ENCODE results near the gene MYPN.

The MYPN gene

DNA sequence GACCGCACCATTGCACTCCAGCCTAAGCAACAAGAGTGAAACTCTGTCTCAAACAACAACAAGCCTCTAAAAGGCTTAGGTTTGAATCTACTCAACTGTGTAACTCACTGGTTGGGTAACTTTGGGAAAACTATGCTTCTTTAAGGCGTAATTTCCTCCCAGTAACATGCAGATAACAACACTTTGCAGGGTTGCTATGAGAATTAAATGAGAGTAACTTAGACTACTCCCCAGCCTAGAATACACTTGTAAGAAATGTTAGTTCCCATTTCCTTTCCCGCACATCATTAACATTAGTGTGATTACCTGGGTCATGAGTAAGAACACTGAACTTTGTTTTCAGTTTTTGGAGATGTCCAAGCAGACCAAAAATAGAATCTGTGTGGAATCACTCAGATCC, 5.4 kb upstream of the MYPN start:
- intact Hi-C loops (cut with DNase I; ENCODE audit: low total_unique reads), result no loop called here
- no peak for TF ChIP-seq CTCF (IDR thresholded peaks at IDR 0.05)
- Histone ChIP-seq H3K27me3 (no peaks in the 10 kb centered on the region), H3K36me3 (no peaks in the 10 kb centered on the region), H3K4me3 (no peak overlapping the region), H3K9me3 (no peaks in the 10 kb centered on the region), H3K27ac (no peak overlapping the region), H3K4me1 (no peaks in the 10 kb centered on the region)
- DNase-seq, result no peak

DNA sequence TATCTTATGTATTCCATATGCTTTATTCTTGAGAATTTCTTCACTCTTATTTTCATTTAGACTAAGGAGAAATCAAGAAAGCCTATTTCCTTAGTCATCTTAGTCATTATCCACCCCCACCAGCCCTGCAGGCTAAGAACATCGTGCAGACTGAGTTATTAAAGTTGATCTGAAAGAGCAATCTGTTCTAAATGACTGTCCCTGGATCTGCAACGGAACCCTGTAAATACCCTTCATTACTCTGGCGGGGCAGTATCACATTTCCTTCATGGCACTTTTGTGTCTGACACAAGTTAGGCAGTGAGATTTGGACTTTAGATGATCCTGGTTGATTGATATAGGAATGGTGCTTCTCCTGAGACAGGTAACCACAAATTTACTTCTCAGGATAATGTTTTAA, 3.5 kb upstream of the MYPN start:
- H3K27me3 ChIP-seq, result no peaks in the 10 kb centered on the region
- intact Hi-C loops (cut with DNase I; ENCODE audit: low total_unique reads), result no loop called here
- H3K27ac ChIP-seq, result no peak overlapping the region
- no peak for TF ChIP-seq CTCF (IDR thresholded peaks at IDR 0.05)
- no peaks in the 10 kb centered on the region for H3K36me3 ChIP-seq
- no peak for DNase-seq
- no peaks in the 10 kb centered on the region for H3K4me1 ChIP-seq
- H3K9me3 ChIP-seq, result no peaks in the 10 kb centered on the region
- no peak overlapping the region for H3K4me3 ChIP-seq

- H3K27ac ChIP-seq, result no peak overlapping the region
- H3K4me3 ChIP-seq, result no peak overlapping the region
- no peak for DNase-seq
- H3K27me3 ChIP-seq, result no peaks in the 10 kb centered on the region
- no peaks in the 10 kb centered on the region for H3K9me3 ChIP-seq
- TF ChIP-seq CTCF (IDR thresholded peaks at IDR 0.05), result no peak
- H3K36me3 ChIP-seq, result no peaks in the 10 kb centered on the region
- intact Hi-C loops (cut with DNase I; ENCODE audit: low total_unique reads), result no loop called here
- no peaks in the 10 kb centered on the region for H3K4me1 ChIP-seq
These were observed 2.6 kb upstream of the MYPN start for GRCh38 chr10:68106656-68107055.

GRCh38 chr10:68107651-68108050, 1.6 kb upstream of the MYPN start:
- no peak for TF ChIP-seq CTCF (IDR thresholded peaks at IDR 0.05)
- Histone ChIP-seq H3K36me3 (no peaks in the 10 kb centered on the region), H3K9me3 (no peaks in the 10 kb centered on the region), H3K4me1 (no peaks in the 10 kb centered on the region), H3K27ac (no peak overlapping the region), H3K4me3 (no peak overlapping the region), H3K27me3 (no peaks in the 10 kb centered on the region)
- intact Hi-C loops (cut with DNase I; ENCODE audit: low total_unique reads), result no loop called here
- no peak for DNase-seq

DNA sequence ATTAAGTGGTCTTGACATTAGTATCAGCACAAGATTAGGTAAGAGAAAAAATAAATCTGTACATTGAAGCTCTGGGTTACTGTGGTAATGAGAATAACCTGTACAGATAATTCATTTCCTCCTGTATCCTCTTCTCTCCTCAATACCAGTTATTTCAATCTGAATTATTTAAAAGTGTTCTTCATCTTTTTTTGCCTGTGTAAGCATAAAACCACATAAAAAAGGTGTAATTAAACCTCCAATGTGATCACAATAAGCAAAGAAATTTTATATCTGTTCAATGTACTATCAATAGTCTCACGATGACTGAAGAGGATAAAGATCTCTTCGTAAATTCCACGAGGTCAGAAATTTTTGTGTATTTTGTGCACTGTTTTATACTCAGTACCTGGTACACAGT, 1.2 kb upstream of the MYPN start:
- H3K4me3 ChIP-seq, result no peak overlapping the region
- no peaks in the 10 kb centered on the region for H3K27me3 ChIP-seq
- no peaks in the 10 kb centered on the region for H3K36me3 ChIP-seq
- TF ChIP-seq CTCF (IDR thresholded peaks at IDR 0.05), result no peak
- H3K9me3 ChIP-seq, result no peaks in the 10 kb centered on the region
- H3K4me1 ChIP-seq, result no peaks in the 10 kb centered on the region
- DNase-seq, result no peak
- intact Hi-C loops (cut with DNase I; ENCODE audit: low total_unique reads), result no loop called here
- H3K27ac ChIP-seq, result no peak overlapping the region

DNA sequence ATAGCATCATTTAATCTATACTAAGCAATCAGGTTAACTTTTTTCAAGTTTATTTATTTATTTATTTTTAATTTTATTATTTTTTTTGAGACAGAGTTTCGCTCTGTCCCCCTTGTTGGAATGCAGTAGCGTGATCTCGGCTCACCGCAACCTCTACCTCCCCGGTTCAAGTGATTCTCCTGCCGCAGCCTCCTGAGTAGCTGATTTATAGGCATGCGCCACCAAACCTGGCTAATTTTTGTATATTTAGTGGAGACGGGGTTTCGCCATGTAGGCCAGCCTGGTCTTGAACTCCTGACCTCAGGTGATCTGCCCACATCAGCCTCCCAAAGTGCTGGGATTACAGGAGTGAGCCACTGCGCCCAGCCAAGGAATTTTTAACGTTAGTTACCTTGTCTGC, 635 bp upstream of the MYPN start:
- Histone ChIP-seq H3K36me3 (no peaks in the 10 kb centered on the region), H3K27me3 (no peaks in the 10 kb centered on the region), H3K9me3 (no peaks in the 10 kb centered on the region), H3K27ac (no peak overlapping the region), H3K4me1 (no peaks in the 10 kb centered on the region), H3K4me3 (no peak overlapping the region)
- no peak for TF ChIP-seq CTCF (IDR thresholded peaks at IDR 0.05)
- intact Hi-C loops (cut with DNase I; ENCODE audit: low total_unique reads), result no loop called here
- no peak for DNase-seq
